Measurements from ENCODE around the gene PFKFB1.
"Not testable (repeated sequence)": the region's sequence is repeated elsewhere in the genome, so short reads cannot be mapped to it uniquely, and the experiment has no call there.

PFKFB1 gene

GRCh38 chrX:54991706-54992105 is 2.3 kb downstream of the PFKFB1 start:
- DNase-seq = no peak

DNA sequence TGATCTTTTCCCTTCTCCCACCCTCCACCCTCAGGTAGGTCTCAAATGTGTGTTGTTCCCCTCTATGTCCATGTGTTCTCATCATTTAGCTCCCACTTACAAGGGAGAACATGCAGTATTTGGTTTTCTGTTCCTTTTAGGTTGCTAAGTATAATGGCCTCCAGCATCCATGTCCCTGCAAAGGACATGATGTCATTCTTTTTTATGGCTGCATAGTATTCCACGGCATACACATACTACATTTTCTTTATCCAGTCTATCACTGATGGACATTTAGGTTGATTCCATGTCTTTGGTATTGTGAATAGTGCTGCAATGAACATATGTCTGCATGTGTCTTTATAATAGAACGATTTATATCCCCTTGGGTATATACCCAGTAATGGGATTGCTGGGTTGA is 10.7 kb downstream of the PFKFB1 start:
- not testable (repeated sequence) for DNase-seq

DNA sequence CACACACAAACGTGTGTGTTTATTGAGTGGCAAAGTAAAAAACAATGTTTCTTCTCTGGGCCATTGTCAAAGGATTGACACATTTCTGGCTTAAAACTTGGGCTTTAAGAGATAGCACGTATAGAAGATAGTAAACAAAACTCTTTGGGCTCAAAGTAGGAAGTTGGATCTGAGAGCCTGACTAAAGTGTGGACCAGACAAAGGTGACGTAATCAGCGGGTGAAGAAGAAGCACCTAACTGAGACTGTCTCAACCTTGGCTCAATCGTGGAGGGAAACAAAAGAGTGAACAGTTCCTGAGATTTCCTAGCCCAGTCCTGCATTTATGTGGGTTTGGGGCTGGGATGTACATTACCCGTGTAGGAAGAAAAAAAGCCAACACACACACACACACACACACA is 13.7 kb downstream of the PFKFB1 start:
- DNase-seq = no peak

- no peak for DNase-seq
These were observed 14.6 kb downstream of the PFKFB1 start for GRCh38 chrX:54979432-54979831.

- no peak for DNase-seq
These were observed 15.5 kb downstream of the PFKFB1 start for GRCh38 chrX:54978448-54978847.

- no peak for DNase-seq
These were observed 16.6 kb downstream of the PFKFB1 start for GRCh38 chrX:54977387-54977786.

DNA sequence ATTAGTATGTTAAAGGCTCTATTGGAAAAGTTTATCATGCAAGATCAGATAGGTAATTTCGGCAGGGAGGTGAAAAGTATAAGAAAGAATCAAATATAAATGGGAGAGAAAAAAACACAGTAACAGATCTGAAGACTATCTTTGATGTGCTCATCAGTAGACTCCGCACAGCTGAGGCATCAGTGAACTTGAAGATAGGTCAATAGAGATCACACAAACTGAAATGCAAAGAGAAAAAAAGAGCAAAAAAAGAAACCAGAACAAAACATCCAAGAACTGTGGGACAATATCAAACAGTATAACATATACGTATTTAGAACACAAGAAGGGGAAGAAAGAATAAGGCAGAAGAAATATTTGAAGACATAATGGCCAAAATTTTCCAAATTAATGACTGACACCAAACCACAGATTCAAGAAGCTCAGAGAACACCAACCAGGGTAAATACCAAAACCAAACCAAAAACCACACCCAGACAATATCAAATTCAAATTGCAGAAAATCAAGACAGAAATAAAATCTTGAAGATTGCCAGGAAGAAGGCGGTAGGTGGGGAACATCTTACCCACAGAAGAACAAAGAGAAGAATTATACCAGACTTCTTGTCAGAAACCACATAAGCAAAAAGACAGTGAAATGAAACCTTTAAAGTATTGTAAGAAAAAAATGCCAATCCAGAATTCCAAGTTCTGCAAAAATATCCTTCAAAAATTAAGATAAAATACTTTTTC is 29.1 kb downstream of the PFKFB1 start:
- DNase-seq = no peak

DNA sequence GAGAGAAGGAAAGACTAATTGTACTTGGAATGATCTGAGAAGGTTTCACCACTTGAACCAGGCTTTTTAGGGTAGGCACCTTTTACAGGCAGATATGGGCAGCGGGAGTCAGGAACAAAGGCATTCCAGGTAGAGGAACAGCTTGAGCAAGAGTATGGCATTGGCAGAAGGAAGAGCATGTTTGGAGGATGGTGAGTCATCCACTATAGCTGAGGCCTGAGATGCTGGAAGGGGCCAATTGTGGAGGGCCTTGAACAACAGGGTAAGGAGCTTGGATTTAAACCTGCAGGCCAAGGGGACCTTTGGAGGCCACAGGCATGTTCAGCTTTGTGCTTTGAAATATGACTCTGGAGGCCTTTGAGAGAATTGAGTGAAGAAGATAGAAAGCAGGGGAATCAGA is 32.2 kb downstream of the PFKFB1 start:
- DNase-seq = no peak

DNA sequence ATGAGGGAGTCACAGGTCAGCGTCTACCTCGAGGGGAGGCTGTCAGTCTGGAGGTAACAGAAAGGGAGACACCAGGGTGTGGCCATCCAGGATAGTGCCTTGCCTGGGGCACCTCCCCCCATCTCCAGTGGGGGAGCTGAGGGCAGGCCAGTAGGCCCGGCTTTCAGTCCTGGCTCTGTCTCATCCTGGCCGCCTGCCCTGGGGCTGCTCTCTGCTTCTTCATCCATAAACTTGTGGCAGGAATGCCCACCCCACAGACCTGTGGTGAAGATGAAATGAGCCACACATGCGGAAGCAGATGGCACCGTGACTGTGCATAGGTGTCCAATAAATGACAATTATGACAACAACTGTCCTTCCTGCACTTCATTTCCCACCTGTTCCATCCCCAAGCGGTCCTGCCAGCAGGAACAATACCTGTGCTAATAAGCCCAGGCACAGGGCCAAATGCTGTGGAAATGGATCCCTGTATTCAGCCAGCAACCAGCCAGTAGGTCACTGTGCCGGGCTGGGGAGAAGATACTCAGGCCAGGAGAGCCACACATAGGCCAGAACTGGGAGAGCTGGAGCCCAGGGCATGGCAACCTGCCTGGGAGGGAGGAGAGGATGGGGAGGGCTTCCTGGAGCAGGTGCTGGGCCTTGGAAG is 43.1 kb downstream of the PFKFB1 start:
- no peak for DNase-seq

DNA sequence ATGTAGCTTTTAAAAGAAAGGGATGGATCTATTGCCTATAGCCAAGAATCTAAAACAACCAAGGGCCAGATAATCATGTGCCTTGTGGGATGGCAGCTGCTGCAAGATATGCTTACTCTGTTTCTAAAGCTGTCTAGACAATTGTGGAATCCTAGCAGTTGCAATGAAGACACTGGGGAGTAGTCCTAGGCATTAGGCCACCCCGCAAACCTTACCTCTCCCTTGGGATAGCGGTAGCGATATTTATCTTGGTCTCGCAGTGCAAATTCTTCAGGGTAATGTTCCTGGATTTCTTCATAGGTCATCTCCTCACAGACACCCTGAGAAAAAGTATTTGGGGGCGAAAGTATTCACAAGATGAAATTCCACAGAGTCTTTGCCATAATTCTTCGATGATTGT is 48.8 kb downstream of the PFKFB1 start:
- DNase-seq = no peak

GRCh38 chrX:54944816-54945215 is 49.2 kb downstream of the PFKFB1 start:
- no peak for DNase-seq

GRCh38 chrX:54937416-54937815 is 56.6 kb downstream of the PFKFB1 start:
- no peak for DNase-seq

DNA sequence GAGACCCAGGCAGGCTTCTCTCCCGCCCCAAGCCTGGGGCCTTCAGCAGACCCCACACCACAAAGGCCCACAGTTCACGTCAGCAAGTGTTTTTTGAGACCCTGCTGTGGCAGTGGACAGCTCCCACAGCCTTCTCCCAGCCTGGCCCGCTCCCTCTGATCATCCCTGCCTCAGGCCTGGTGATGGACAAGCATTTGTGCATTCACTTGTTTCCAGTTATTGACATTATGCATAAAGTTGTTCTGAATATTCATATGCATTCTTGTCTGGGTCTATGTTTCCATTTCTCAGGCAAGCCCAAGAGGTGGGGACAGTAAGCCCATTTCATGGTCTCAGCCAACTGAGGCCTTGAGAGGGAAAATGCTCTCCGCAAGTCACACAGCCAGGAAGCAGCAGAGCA is 58.7 kb downstream of the PFKFB1 start:
- no peak for DNase-seq

GRCh38 chrX:54934890-54935289 is 59.1 kb downstream of the PFKFB1 start:
- no peak for DNase-seq

GRCh38 chrX:54934058-54934457 is 59.9 kb downstream of the PFKFB1 start:
- DNase-seq = no peak

GRCh38 chrX:54933150-54933826 is 60.7 kb downstream of the PFKFB1 start:
- DNase-seq = no peak

GRCh38 chrX:54931107-54931506 is 62.9 kb downstream of the PFKFB1 start:
- no peak for DNase-seq

GRCh38 chrX:54930291-54931049 is 63.5 kb downstream of the PFKFB1 start:
- DNase-seq = no peak

GRCh38 chrX:54928876-54929275 is 65.1 kb downstream of the PFKFB1 start:
- DNase-seq = no peak

DNA sequence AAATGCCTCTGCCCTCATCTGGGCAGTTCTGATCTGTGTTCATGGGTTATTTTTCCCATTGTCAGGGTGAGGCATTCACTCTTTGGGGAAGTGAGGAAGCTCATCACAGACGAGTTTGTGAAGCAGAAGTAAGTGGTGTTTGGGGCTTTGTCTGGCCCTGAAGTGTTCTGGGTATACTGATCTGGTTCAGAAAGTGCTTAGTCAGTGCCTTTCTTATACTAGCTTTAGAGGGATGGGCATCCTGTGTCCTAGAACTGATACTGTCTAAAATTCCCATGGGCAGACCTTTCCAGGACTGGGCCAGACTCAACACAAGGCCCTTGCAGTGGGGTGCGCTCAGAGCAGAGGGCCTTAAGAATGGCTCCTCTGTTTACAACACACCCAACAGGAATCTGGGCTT is 67.0 kb downstream of the PFKFB1 start:
- DNase-seq = no peak

DNA sequence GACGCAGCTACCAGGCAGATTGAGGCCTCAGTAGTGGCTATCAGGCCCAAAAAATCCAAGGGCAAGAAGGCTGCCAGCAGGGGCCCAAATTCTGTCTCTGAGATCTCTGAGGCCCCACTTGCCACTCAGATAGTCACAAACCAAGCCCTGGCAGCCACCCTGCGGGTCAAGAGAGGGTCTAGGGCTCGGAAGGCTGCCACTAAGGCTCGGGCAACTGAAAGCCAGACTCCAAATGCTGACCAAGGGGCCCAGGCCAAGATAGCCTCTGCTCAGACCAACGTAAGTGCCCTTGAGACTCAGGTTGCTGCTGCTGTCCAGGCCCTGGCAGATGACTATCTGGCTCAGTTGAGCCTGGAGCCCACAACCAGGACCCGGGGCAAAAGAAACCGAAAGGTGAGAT is 70.6 kb downstream of the PFKFB1 start:
- DNase-seq = no peak

DNA sequence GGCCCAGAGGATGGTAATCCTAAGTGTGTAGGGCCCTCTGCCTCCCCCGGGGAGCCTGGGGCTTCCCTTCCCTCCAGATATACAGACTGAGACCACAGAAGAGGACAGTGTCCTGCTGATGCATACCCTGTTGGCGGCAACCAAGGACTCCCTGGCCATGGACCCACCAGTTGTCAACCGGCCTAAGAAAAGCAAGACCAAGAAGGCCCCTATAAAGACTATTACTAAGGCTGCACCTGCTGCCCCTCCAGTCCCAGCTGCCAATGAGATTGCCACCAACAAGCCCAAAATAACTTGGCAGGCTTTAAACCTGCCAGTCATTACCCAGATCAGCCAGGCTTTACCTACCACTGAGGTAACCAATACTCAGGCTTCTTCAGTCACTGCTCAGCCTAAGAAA is 71.4 kb downstream of the PFKFB1 start:
- no peak for DNase-seq

DNA sequence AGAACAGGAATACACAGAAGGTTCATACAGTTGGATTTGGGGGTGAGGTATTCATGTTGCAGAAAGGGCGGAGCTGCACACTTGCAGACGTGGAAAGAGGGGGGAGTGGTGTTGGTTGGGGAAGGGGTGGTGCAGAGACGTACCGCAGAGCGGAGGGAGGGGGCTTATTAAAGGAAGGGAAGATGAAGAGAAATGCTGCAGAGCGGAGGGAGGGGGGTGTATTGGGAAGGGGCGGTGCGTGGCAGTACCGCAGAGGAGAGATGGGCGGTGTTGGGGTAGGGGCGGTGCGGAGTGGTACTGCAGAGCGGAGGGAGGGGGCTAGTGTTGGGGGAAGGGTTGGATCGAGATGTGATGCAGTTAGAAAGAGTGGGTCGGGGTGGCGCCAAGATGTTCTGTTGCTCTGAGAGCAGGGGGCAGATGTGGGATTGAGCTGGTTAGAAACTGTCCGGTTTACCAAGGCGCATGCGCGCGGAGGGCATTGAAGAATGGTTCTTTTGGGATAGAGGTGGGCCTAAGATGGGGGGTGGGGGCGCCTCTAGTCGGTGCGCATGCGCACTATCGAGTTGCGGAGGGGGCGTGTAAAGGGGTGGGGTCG is 72.5 kb downstream of the PFKFB1 start:
- DNase-seq = peak; percentile 72 to 87

Data from NCI-H446 (cell line).